GM12878 (cell line): Measurements from ENCODE around the gene LDHAL6B. TPM values are rescaled to one million over a fixed set of nuclear protein-coding genes. Genes with fewer than 3 reads are reported as not detected.

Source experiments
- ATF7 ChIP-seq: fragments of 450-650 bp; IDR thresholded peaks from 2 replicates; pipeline ENCODE4 v1.6.1; 2016; ENCODE audit warnings: low read depth, mild to moderate bottlenecking
- BCL11A ChIP-seq: IDR thresholded peaks from 2 replicates; pipeline ENCODE4 v1.6.1; 2011; ENCODE audit warnings: low read depth, low read length
- BHLHE40 ChIP-seq, 2 experiments: fragments of 450-650 bp in 1 of 2; IDR thresholded peaks; 2 replicates each; pipeline ENCODE4 v1.6.1; 2011 to 2017; ENCODE audit warnings: low read depth in 2 of 2, borderline replicate concordance in 1 of 2, improper control_type of control experiment in 1 of 2, low read length in 1 of 2, mild to moderate bottlenecking in 1 of 2
- CBX3 ChIP-seq: fragments of 200-600 bp; sonication (generic); IDR thresholded peaks from 2 replicates; pipeline ENCODE4 v1.6.1; 2016; ENCODE audit warnings: low read depth, borderline replicate concordance
- CREM ChIP-seq: IDR thresholded peaks from 2 replicates; pipeline ENCODE4 v1.6.1; 2014; ENCODE audit warnings: antibody characterized with exemption, low read depth
- GABPA ChIP-seq: IDR thresholded peaks from 2 replicates; pipeline ENCODE4 v1.6.1; 2014; ENCODE audit warnings: antibody characterized with exemption, low read depth, mild to moderate bottlenecking, inconsistent platforms
- GATAD2B ChIP-seq: fragments of 450-650 bp; conservative IDR thresholded peaks from 2 replicates; pipeline ENCODE4 v1.6.1; 2017; ENCODE audit warnings: low read depth, mild to moderate bottlenecking, moderate library complexity
- KAT2A ChIP-seq: conservative IDR thresholded peaks from 2 replicates; pipeline ENCODE4 v1.6.1; 2011; ENCODE audit warnings: low read depth, low read length; ENCODE audit not compliant: control insufficient read depth
- LARP7 ChIP-seq: fragments of 450-650 bp; IDR thresholded peaks from 2 replicates; pipeline ENCODE4 v1.6.1; 2017; ENCODE audit warnings: mild to moderate bottlenecking
- NFIC ChIP-seq: IDR thresholded peaks from 2 replicates; pipeline ENCODE4 v1.6.1; 2012; ENCODE audit warnings: low read depth, mild to moderate bottlenecking, inconsistent platforms, low read length, moderate library complexity
- NR2C1 ChIP-seq: fragments of 450-650 bp; IDR thresholded peaks from 2 replicates; pipeline ENCODE4 v1.6.1; 2017; ENCODE audit warnings: antibody characterized with exemption, mild to moderate bottlenecking, moderate library complexity
- POLR2AphosphoS5 ChIP-seq: IDR thresholded peaks from 2 replicates; pipeline ENCODE4 v1.6.1; 2011; ENCODE audit warnings: mild to moderate bottlenecking, low read length, inconsistent platforms
- SMC3 ChIP-seq: IDR thresholded peaks from 2 replicates; pipeline ENCODE4 v1.6.1; 2011; ENCODE audit warnings: low read length, improper control_type of control experiment, borderline replicate concordance
- SUZ12 ChIP-seq: fragments of 200-600 bp; sonication (generic); IDR thresholded peaks from one replicate; pipeline ENCODE4 v1.6.1; 2018; ENCODE audit warnings: antibody characterized with exemption, mild to moderate bottlenecking; ENCODE audit not compliant: unreplicated experiment
- TCF3 ChIP-seq: IDR thresholded peaks from 2 replicates; pipeline ENCODE4 v1.6.1; 2012; ENCODE audit warnings: low read depth, mild to moderate bottlenecking, low read length, borderline replicate concordance; ENCODE audit not compliant: insufficient read depth
- ZNF24 ChIP-seq: fragments of 450-650 bp; IDR thresholded peaks from 2 replicates; pipeline ENCODE4 v1.6.1; 2017; ENCODE audit warnings: antibody characterized with exemption, mild to moderate bottlenecking
- ZNF274 ChIP-seq: IDR thresholded peaks from one replicate; pipeline ENCODE4 v1.8.0; 2011; ENCODE audit not compliant: insufficient read length, insufficient read depth
- polyA plus RNA-seq, 11 experiments: library from polyadenylated mRNA; depleted of rRNA in 4 of 11; unstranded in 6 of 11; stranded (reverse) in 5 of 11; fragments of >200 nt; fragmentation: Nextera tagmentation in 4 of 11; fragmentation: Illumina TruSeq in 1 of 11; extraction: Ambion mirVana in 4 of 11; extraction: Trizol in 1 of 11; gene quantifications; 1 replicate in 1 of 11; 2 replicates in 10 of 11; pipeline versions ENCODE4 v1.2.1 to v1.2.3, GENCODE V29; 2011 to 2016; ENCODE audit warnings: inconsistent platforms in 2 of 11, missing spikeins in 2 of 11, low read depth in 1 of 11
- total RNA-seq, 4 experiments: library from RNA; depleted of rRNA in 3 of 4; stranded (reverse); fragments of >200 nt in 3 of 4; fragmentation: Illumina TruSeq in 1 of 4; extraction: Trizol in 1 of 4; gene quantifications; 2 replicates each; pipeline versions ENCODE4 v1.2.1 to v1.2.3, GENCODE V29; 2013 to 2021
- TF ChIP-seq, protein P1 (sequence below): fragments of 450-650 bp; IDR thresholded peaks from 2 replicates; pipeline ENCODE4 v1.6.1; 2016; ENCODE audit warnings: mild to moderate bottlenecking, moderate library complexity, borderline replicate concordance
- TF ChIP-seq, protein P2 (sequence below): IDR thresholded peaks from 2 replicates; pipeline ENCODE4 v1.6.1; 2011; ENCODE audit warnings: mild to moderate bottlenecking, low read depth, low read length, moderate library complexity; ENCODE audit not compliant: insufficient replicate concordance
- TF ChIP-seq, protein P3 (sequence below): fragments of 150-350 bp; IDR thresholded peaks from 2 replicates; pipeline ENCODE4 v1.6.1; 2016; ENCODE audit warnings: low read depth, low read length

LDHAL6B gene
- total and polyA plus RNA-seq, 10 of the 15 experiments (the other 5 are each of a cell fraction or from before 2014, with no cell fraction given): 0.33 to 0.66 TPM; not detected in 8

DNA sequence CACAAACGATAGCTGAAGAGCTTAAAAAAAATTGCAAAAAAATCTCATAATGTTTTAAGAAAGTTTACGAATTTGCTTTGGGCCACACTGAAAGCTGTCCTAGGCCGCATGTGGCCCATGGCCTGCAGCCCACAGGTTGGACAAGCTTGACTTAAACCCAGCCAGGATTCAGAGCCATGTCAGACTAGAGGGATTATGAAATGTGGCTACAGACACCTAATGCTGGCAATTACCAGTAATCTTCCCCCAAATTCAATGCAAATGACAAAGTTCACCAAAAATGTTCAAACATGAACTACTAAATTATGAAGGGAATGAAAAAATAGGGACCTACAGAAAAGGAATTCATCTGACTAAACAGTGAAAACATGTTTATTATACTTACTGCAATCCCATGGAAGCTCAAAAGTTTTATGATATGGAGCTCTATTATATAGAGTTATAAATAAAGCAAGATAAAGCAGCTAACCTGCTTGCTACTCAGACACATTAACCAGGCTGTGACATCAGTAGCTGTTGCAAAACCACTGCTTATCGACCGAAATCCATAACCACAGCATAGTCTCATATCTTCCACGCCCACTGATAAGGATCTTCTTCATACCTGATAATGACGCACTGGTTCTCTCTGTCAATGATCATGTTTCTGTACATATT is 49.2 kb downstream of the LDHAL6B start (continued):
- TF ChIP-seq CREM (no peak), GATAD2B (no peak), SMC3 (no peak), KAT2A (no peak), NR2C1 (no peak), BCL11A (peak; percentile 71), POLR2AphosphoS5 (no peak), CBX3 (no peak), ATF7 (peak; percentile 85), LARP7 (no peak), TCF3 (no peak), GABPA (no peak), SUZ12 (no peak), ZNF274 (no peak), ZNF24 (no peak), BHLHE40 (IDR thresholded peaks at IDR 0.05; ENCODE audit: borderline replicate concordance in 1 of 2, low read depth in 2 of 2, low read length in 1 of 2) (peak in 1 of 2 experiments; percentile 21; a peak in 1 of 4 replicates), NFIC (no peak)
- TF ChIP-seq, protein P1, sequence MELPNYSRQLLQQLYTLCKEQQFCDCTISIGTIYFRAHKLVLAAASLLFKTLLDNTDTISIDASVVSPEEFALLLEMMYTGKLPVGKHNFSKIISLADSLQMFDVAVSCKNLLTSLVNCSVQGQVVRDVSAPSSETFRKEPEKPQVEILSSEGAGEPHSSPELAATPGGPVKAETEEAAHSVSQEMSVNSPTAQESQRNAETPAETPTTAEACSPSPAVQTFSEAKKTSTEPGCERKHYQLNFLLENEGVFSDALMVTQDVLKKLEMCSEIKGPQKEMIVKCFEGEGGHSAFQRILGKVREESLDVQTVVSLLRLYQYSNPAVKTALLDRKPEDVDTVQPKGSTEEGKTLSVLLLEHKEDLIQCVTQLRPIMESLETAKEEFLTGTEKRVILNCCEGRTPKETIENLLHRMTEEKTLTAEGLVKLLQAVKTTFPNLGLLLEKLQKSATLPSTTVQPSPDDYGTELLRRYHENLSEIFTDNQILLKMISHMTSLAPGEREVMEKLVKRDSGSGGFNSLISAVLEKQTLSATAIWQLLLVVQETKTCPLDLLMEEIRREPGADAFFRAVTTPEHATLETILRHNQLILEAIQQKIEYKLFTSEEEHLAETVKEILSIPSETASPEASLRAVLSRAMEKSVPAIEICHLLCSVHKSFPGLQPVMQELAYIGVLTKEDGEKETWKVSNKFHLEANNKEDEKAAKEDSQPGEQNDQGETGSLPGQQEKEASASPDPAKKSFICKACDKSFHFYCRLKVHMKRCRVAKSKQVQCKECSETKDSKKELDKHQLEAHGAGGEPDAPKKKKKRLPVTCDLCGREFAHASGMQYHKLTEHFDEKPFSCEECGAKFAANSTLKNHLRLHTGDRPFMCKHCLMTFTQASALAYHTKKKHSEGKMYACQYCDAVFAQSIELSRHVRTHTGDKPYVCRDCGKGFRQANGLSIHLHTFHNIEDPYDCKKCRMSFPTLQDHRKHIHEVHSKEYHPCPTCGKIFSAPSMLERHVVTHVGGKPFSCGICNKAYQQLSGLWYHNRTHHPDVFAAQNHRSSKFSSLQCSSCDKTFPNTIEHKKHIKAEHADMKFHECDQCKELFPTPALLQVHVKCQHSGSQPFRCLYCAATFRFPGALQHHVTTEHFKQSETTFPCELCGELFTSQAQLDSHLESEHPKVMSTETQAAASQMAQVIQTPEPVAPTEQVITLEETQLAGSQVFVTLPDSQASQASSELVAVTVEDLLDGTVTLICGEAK: no peak
- TF ChIP-seq, protein P2, sequence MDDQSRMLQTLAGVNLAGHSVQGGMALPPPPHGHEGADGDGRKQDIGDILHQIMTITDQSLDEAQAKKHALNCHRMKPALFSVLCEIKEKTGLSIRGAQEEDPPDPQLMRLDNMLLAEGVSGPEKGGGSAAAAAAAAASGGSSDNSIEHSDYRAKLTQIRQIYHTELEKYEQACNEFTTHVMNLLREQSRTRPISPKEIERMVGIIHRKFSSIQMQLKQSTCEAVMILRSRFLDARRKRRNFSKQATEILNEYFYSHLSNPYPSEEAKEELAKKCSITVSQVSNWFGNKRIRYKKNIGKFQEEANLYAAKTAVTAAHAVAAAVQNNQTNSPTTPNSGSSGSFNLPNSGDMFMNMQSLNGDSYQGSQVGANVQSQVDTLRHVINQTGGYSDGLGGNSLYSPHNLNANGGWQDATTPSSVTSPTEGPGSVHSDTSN: no peak
- TF ChIP-seq, protein P3, sequence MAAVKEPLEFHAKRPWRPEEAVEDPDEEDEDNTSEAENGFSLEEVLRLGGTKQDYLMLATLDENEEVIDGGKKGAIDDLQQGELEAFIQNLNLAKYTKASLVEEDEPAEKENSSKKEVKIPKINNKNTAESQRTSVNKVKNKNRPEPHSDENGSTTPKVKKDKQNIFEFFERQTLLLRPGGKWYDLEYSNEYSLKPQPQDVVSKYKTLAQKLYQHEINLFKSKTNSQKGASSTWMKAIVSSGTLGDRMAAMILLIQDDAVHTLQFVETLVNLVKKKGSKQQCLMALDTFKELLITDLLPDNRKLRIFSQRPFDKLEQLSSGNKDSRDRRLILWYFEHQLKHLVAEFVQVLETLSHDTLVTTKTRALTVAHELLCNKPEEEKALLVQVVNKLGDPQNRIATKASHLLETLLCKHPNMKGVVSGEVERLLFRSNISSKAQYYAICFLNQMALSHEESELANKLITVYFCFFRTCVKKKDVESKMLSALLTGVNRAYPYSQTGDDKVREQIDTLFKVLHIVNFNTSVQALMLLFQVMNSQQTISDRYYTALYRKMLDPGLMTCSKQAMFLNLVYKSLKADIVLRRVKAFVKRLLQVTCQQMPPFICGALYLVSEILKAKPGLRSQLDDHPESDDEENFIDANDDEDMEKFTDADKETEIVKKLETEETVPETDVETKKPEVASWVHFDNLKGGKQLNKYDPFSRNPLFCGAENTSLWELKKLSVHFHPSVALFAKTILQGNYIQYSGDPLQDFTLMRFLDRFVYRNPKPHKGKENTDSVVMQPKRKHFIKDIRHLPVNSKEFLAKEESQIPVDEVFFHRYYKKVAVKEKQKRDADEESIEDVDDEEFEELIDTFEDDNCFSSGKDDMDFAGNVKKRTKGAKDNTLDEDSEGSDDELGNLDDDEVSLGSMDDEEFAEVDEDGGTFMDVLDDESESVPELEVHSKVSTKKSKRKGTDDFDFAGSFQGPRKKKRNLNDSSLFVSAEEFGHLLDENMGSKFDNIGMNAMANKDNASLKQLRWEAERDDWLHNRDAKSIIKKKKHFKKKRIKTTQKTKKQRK: no peak
